DND-41 (cell line): ENCODE measurements around the gene MYRIP.

Source experiments
- ATAC-seq: fragments of 200-7000 bp; cut with Tn5 transposase; 3 replicates; pipeline ENCODE4 v1.9.1; 2021; ENCODE audit warnings: low read depth; ENCODE audit not compliant: insufficient read depth
- DNase-seq: peaks from one replicate; pipeline ENCODE4 v3.0.0-alpha.2; 2020
- H2AFZ ChIP-seq: 2 replicates; pipeline ENCODE4 v1.6.0; 2012; ENCODE audit warnings: low read depth, low read length
- H3K27ac ChIP-seq: 2 replicates; pipeline ENCODE4 v1.5.1; 2012; ENCODE audit warnings: low read length, inconsistent platforms
- H3K27me3 ChIP-seq: fragments of 200-600 bp; sonication (generic); 2 replicates; pipeline ENCODE4 v1.6.0; 2012; ENCODE audit warnings: low read length, mild to moderate bottlenecking, inconsistent platforms; ENCODE audit not compliant: insufficient read depth, poor library complexity
- H3K36me3 ChIP-seq: 2 replicates; pipeline ENCODE4 v1.5.1; 2012; ENCODE audit warnings: low read length, inconsistent platforms; ENCODE audit not compliant: insufficient read depth
- H3K4me1 ChIP-seq: 2 replicates; pipeline ENCODE4 v1.5.1; 2012; ENCODE audit warnings: mild to moderate bottlenecking, low read length; ENCODE audit not compliant: insufficient read depth
- H3K4me2 ChIP-seq: 2 replicates; pipeline ENCODE4 v1.6.0; 2012; ENCODE audit warnings: mild to moderate bottlenecking, moderate library complexity, low read length, inconsistent platforms; ENCODE audit not compliant: insufficient read depth
- H3K4me3 ChIP-seq, 2 experiments: fragments of 200-600 bp in 1 of 2; shearing (Covaris generic) in 1 of 2; 2 replicates each; pipeline ENCODE4 v1.5.1; 2012 to 2016; ENCODE audit warnings: inconsistent platforms in 2 of 2, low read length in 2 of 2, mild to moderate bottlenecking in 2 of 2, low read depth in 1 of 2, moderate library complexity in 1 of 2
- H3K79me2 ChIP-seq: 2 replicates; pipeline ENCODE4 v1.6.0; 2012; ENCODE audit warnings: low read length, inconsistent platforms; ENCODE audit not compliant: insufficient read depth
- H3K9ac ChIP-seq: 2 replicates; pipeline ENCODE4 v1.6.0; 2012; ENCODE audit warnings: low read depth, mild to moderate bottlenecking, inconsistent platforms, low read length, moderate library complexity
- H3K9me3 ChIP-seq: 2 replicates; pipeline ENCODE4 v1.5.1; 2012; ENCODE audit warnings: low read length, moderate library complexity, mild to moderate bottlenecking, inconsistent platforms; ENCODE audit not compliant: insufficient read depth, severe bottlenecking
- H4K20me1 ChIP-seq: 2 replicates; pipeline ENCODE4 v1.6.0; 2012; ENCODE audit warnings: low read length; ENCODE audit not compliant: insufficient read depth
- EZH2 ChIP-seq: IDR thresholded peaks from 3 replicates; pipeline ENCODE4 v1.6.1; 2012; ENCODE audit warnings: borderline replicate concordance, low read depth, mild to moderate bottlenecking, moderate library complexity, low read length, inconsistent platforms; ENCODE audit not compliant: severe bottlenecking
- TF ChIP-seq, protein P1 (sequence below): IDR thresholded peaks from 2 replicates; pipeline ENCODE4 v1.5.1; 2012; ENCODE audit warnings: borderline replicate concordance, low read length, moderate library complexity, mild to moderate bottlenecking; ENCODE audit not compliant: poor library complexity, severe bottlenecking; ENCODE audit errors: extremely low read depth

The MYRIP gene

DNA sequence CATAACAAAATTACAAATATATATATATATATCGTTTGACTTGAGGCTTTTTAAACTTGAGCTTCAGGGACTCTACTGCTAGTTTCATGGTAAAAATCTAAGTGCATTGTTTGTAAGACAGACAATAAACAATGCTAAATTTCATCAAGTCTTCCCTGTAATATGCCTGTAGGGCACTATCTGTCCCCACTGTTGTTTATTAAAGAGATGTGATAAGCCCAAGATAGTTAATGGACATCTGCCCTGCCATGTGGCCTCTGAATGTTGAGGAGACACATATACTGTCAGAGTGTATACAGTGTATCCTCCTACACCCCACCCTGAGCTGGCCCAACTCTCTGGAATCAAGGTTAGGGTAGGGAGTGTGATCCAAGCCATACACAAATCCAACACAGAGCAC lies 485.0 kb downstream of the MYRIP start:
- H3K27me3 ChIP-seq = no peaks in the 10 kb centered on the region
- H3K9ac ChIP-seq = no peak overlapping the region
- H3K9me3 ChIP-seq = peaks cover 9% of the 10 kb centered on the region
- no peaks in the 10 kb centered on the region for H3K4me1 ChIP-seq
- DNase-seq = no peak
- H3K27ac ChIP-seq = no peak overlapping the region
- no peak overlapping the region for H3K4me3 ChIP-seq
- no peak for ATAC-seq
- no peaks in the 10 kb centered on the region for H3K79me2 ChIP-seq
- H4K20me1 ChIP-seq = no peaks in the 10 kb centered on the region
- H2AFZ ChIP-seq = no peak overlapping the region
- no peak overlapping the region for H3K4me2 ChIP-seq
- H3K36me3 ChIP-seq = peaks cover 12% of the 10 kb centered on the region; the same call in 1 of the 2 replicates
- TF ChIP-seq, protein P1, sequence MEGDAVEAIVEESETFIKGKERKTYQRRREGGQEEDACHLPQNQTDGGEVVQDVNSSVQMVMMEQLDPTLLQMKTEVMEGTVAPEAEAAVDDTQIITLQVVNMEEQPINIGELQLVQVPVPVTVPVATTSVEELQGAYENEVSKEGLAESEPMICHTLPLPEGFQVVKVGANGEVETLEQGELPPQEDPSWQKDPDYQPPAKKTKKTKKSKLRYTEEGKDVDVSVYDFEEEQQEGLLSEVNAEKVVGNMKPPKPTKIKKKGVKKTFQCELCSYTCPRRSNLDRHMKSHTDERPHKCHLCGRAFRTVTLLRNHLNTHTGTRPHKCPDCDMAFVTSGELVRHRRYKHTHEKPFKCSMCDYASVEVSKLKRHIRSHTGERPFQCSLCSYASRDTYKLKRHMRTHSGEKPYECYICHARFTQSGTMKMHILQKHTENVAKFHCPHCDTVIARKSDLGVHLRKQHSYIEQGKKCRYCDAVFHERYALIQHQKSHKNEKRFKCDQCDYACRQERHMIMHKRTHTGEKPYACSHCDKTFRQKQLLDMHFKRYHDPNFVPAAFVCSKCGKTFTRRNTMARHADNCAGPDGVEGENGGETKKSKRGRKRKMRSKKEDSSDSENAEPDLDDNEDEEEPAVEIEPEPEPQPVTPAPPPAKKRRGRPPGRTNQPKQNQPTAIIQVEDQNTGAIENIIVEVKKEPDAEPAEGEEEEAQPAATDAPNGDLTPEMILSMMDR = no peak
- no peak for TF ChIP-seq EZH2

DNA sequence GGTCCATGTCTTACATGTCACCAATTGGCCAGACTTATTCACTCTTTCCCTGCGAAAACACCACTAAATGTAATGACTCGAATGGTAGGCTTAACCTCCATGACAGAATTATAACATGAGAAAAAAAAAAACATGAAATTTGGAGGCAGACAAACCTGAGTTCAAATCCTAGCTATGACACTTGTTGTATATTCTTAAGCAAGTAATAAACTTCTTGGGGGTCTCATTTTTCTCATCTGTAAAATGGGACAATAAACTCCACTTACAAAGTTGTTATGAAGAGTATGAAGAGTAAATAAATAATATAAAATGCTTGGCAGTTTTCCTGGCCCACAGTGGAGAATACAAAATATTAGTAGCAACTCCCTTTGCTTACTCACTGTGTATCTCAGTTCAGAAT lies 488.7 kb downstream of the MYRIP start:
- H3K27me3 ChIP-seq = no peaks in the 10 kb centered on the region
- 0 out of 2 replicates have a peak, but pooled peaks cover 2% of the 10 kb centered on the region for H3K36me3 ChIP-seq
- no peaks in the 10 kb centered on the region for H3K4me1 ChIP-seq
- H3K9ac ChIP-seq = no peak overlapping the region
- DNase-seq (no peak), ATAC-seq (no peak)
- no peaks in the 10 kb centered on the region for H3K79me2 ChIP-seq
- H3K27ac ChIP-seq = no peak overlapping the region
- H3K4me3 ChIP-seq = no peak overlapping the region
- no peak overlapping the region for H3K4me2 ChIP-seq
- TF ChIP-seq, protein P1 = no peak
- no peak for TF ChIP-seq EZH2
- H4K20me1 ChIP-seq = no peaks in the 10 kb centered on the region
- no peaks in the 10 kb centered on the region for H3K9me3 ChIP-seq
- H2AFZ ChIP-seq = no peak overlapping the region

DNA sequence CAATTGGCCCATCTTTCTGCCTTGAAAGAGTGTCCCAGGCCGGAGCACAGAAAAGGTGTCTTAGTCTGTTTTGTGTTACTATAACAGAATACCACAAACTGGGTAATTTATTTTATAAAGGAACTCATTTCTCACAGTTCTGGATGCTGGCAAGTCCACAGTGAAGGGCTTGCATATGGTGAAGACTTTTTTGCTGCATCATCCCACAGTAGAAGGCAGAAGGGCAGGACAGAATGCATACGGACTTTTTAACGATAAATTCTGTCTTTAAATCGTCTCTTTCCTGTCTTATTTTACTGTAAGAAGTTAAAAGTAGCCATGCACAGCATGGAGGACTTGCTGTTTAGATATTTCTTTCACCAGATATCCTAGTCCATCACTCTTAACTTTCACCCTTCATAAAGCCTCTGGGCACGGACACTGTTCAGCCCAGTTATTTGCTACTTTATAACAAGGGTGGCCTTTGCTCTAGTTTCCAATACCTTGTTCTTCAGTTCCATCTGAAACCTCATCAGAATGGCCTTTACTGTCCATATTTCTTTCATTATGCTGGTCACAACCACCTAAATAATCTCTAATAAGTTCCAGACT lies 489.8 kb downstream of the MYRIP start:
- no peak overlapping the region for H2AFZ ChIP-seq
- 0 out of 2 replicates have a peak, but pooled peaks cover 2% of the 10 kb centered on the region for H3K36me3 ChIP-seq
- no peak overlapping the region for H3K4me3 ChIP-seq
- no peaks in the 10 kb centered on the region for H4K20me1 ChIP-seq
- no peaks in the 10 kb centered on the region for H3K27me3 ChIP-seq
- H3K4me2 ChIP-seq = no peak overlapping the region
- H3K9me3 ChIP-seq = no peaks in the 10 kb centered on the region
- no peak for ATAC-seq
- H3K27ac ChIP-seq = no peak overlapping the region
- no peaks in the 10 kb centered on the region for H3K4me1 ChIP-seq
- TF ChIP-seq, protein P1 = no peak
- TF ChIP-seq EZH2 = no peak
- no peak for DNase-seq
- H3K9ac ChIP-seq = no peak overlapping the region
- no peaks in the 10 kb centered on the region for H3K79me2 ChIP-seq
